PFSK-1 (cell line): ENCODE measurements around the gene WBP1L.
A peak's percentile ranks its signal among the peaks of the same experiment; 100 is the strongest.

ENCODE experiments used
- FOXP2 ChIP-seq: optimal IDR thresholded peaks from 2 replicates; pipeline ENCODE3; 2011; ENCODE audit warnings: borderline replicate concordance, control low read depth, inconsistent platforms; ENCODE audit not compliant: insufficient read depth; ENCODE audit errors: extremely low read length, extremely low read depth
- POLR2AphosphoS5 ChIP-seq: IDR thresholded peaks from 2 replicates; pipeline ENCODE4 v1.6.1; 2012; ENCODE audit warnings: low read depth, mild to moderate bottlenecking, control low read depth, low read length, moderate library complexity
- REST ChIP-seq, 2 experiments: IDR thresholded peaks; 2 replicates each; pipeline versions ENCODE4 v1.6.1 to v1.8.0; 2011 to 2012; ENCODE audit warnings: low read depth in 2 of 2, low read length in 2 of 2, control low read depth in 1 of 2, inconsistent platforms in 1 of 2, mild to moderate bottlenecking in 1 of 2, moderate library complexity in 1 of 2; ENCODE audit not compliant: insufficient read depth in 1 of 2
- SIN3A ChIP-seq: IDR thresholded peaks from 2 replicates; pipeline ENCODE4 v1.6.1; 2012; ENCODE audit warnings: mild to moderate bottlenecking, low read length, moderate library complexity, borderline replicate concordance; ENCODE audit not compliant: insufficient read depth
- TAF1 ChIP-seq: IDR thresholded peaks from 2 replicates; pipeline ENCODE4 v1.6.1; 2012; ENCODE audit warnings: low read length, control low read depth, borderline replicate concordance; ENCODE audit not compliant: insufficient read depth

Gene WBP1L

GRCh38 chr10:102795453-102796406 lies 52.0 kb downstream of the WBP1L start:
- no peak for TF ChIP-seq FOXP2
- TF ChIP-seq POLR2AphosphoS5, result no peak
- no peak for TF ChIP-seq TAF1
- TF ChIP-seq REST (IDR thresholded peaks at IDR 0.05; ENCODE audit: insufficient read depth in 1 of 2, low read depth in 2 of 2, low read length in 2 of 2), result no peak
- no peak for TF ChIP-seq SIN3A

- TF ChIP-seq TAF1 (no peak), REST (IDR thresholded peaks at IDR 0.05; ENCODE audit: insufficient read depth in 1 of 2, low read depth in 2 of 2, low read length in 2 of 2) (0 out of 4 replicates have a peak, but pooled peaks of 1 of the 2 experiments have one; percentile 13), FOXP2 (no peak), POLR2AphosphoS5 (no peak), SIN3A (peak; percentile 68; the same call in 1 of the 2 replicates)
These were observed 52.8 kb downstream of the WBP1L start for GRCh38 chr10:102796407-102797176.

GRCh38 chr10:102799691-102800471 lies 56.1 kb downstream of the WBP1L start:
- no peak for TF ChIP-seq SIN3A
- TF ChIP-seq REST (IDR thresholded peaks at IDR 0.05; ENCODE audit: insufficient read depth in 1 of 2, low read depth in 2 of 2, low read length in 2 of 2), result no peak
- TF ChIP-seq POLR2AphosphoS5, result no peak
- TF ChIP-seq TAF1, result no peak
- no peak for TF ChIP-seq FOXP2

GRCh38 chr10:102800611-102801335 lies 57.0 kb downstream of the WBP1L start:
- TF ChIP-seq REST (IDR thresholded peaks at IDR 0.05; ENCODE audit: insufficient read depth in 1 of 2, low read depth in 2 of 2, low read length in 2 of 2), result no peak
- TF ChIP-seq TAF1, result no peak
- no peak for TF ChIP-seq FOXP2
- no peak for TF ChIP-seq SIN3A
- no peak for TF ChIP-seq POLR2AphosphoS5
